Aorta (tissue), 5 donors: Measurements from ENCODE around the gene TAGLN2. TPM values are rescaled to one million over a fixed set of nuclear protein-coding genes. Genes with fewer than 3 reads are reported as not detected.
A peak's percentile ranks its signal among the peaks of the same experiment; 100 is the strongest.

ENCODE experiments used
- ATAC-seq: fragments of 200-7000 bp; cut with Tn5 transposase; one replicate; pipeline ENCODE4 v1.9.1; 2022; ENCODE audit warnings: moderate library complexity; ENCODE audit not compliant: low FRiP score
- DNase-seq, 2 donors: peaks; one replicate each; pipeline ENCODE4 v3.0.0-alpha.2; 2020
- H3K27ac ChIP-seq, 2 donors: one replicate each; pipeline ENCODE4 v1.5.1; 2013; ENCODE audit warnings: low read length in 2 of 2, mild to moderate bottlenecking in 2 of 2, moderate library complexity in 2 of 2, control low read depth in 1 of 2, inconsistent platforms in 1 of 2, low read depth in 1 of 2
- H3K27me3 ChIP-seq, 2 donors: one replicate each; pipeline ENCODE4 v1.6.1; 2013; ENCODE audit warnings: control low read depth in 1 of 2, low read length in 1 of 2, mild to moderate bottlenecking in 1 of 2, moderate library complexity in 1 of 2; ENCODE audit not compliant: insufficient read depth in 2 of 2, control insufficient read depth in 1 of 2
- H3K36me3 ChIP-seq, 2 donors: one replicate each; pipeline ENCODE4 v1.6.1; 2013; ENCODE audit warnings: control low read depth in 1 of 2, low read length in 1 of 2, mild to moderate bottlenecking in 1 of 2; ENCODE audit not compliant: insufficient read depth in 2 of 2, control insufficient read depth in 1 of 2
- H3K4me1 ChIP-seq, 2 donors: one replicate each; pipeline ENCODE4 v1.6.1; 2013; ENCODE audit warnings: low read length in 2 of 2, control low read depth in 1 of 2, mild to moderate bottlenecking in 1 of 2, moderate library complexity in 1 of 2; ENCODE audit not compliant: insufficient read depth in 2 of 2, control insufficient read depth in 1 of 2
- H3K4me3 ChIP-seq, 2 donors: one replicate each; pipeline ENCODE4 v1.5.1; 2013; ENCODE audit warnings: low read length in 2 of 2, control low read depth in 1 of 2, mild to moderate bottlenecking in 1 of 2
- H3K9me3 ChIP-seq: one replicate; pipeline ENCODE4 v1.6.1; 2013; ENCODE audit warnings: mild to moderate bottlenecking, low read length; ENCODE audit not compliant: control insufficient read depth
- WGBS, 2 donors: extraction: QIAGEN DNeasy Blood & Tissue Kit; methylation state at CpG; one replicate each; pipeline ENCODE4 v1.1.7; 2013; 5-methylcytosine and 5-hydroxymethylcytosine counted together
- intact Hi-C, 2 donors: fragments of 100-400 bp; cut with DNase I; formaldehyde crosslinking; loops; one replicate each; pipeline versions ENCODE4 v1.14.2 to v1.15.0; 2022
- long read RNA-seq, 2 donors: library from polyadenylated mRNA; unstranded; transcript quantifications; one replicate each; pipeline ENCODE4 v2.0.0, GENCODE V29; 2020 to 2021
- polyA plus RNA-seq, 2 donors: library from polyadenylated mRNA; stranded (reverse); fragments of 200-250 nt; gene quantifications; one replicate each; pipeline ENCODE4 v1.2.3, GENCODE V29; 2013
- total RNA-seq, 2 donors: library from RNA; stranded (reverse); fragmentation: NEBNext Ultra II Directional; extraction: Animal tissue kit (Norgen Biotek cat#: 25700); gene quantifications; one replicate each; pipeline ENCODE4 v1.2.1, GENCODE V29; 2021
- donor health status: healthy with polysubstance abuse.
- donor health status: Bipolar disorder and iron deficiency.
- donor health status: DM: no; HTN: no; CAD: no.
- donor health status: DM: no; HTN: no; CAD: no.
- donor health status: DM: yes; HTN: yes; CAD: no.

Gene TAGLN2
- total RNA-seq (100 to 1,000 TPM; 316 to 350 TPM), polyA plus RNA-seq (100 to 1,000 TPM; 349 to 383 TPM)
- long read RNA-seq, donor 1, transcript TAGLN2-203 (5 exons, 1,604 nt): major isoform, 881 of 984 reads
- long read RNA-seq, donor 1, transcript TAGLN2-201 (5 exons, 709 nt): minor isoform, 6 of 984 reads
- long read RNA-seq, donor 1, partial matches to known transcripts: 85 of 984 reads
- long read RNA-seq, donor 1, other reads (novel, unspliced or antisense): 11 of 984 reads
- long read RNA-seq, donor 2, transcript TAGLN2-203 (5 exons, 1,604 nt): major isoform, 99 of 130 reads
- long read RNA-seq, donor 2, partial matches to known transcripts: 10 of 130 reads
- long read RNA-seq, donor 2, other reads (novel, unspliced or antisense): 17 of 130 reads

- no peaks in the 10 kb centered on the region for H3K36me3 ChIP-seq
- H3K9me3 ChIP-seq: no peaks in the 10 kb centered on the region
- no peaks in the 10 kb centered on the region for H3K4me1 ChIP-seq
- H3K27ac ChIP-seq: peak within 1 kb of the TSS; percentile 88 to 95
- ATAC-seq (peak; percentile 88), DNase-seq (peak; percentile 96 to 98)
- peak within 1 kb of the TSS; percentile 66 to 86 for H3K4me3 ChIP-seq
- H3K27me3 ChIP-seq: no peaks in the 10 kb centered on the region
- intact Hi-C loops: loop anchor here in 1 of 2 donors (2.0 to 10.0 kb wide), 3 partner anchors 70 to 290 kb away; partner anchors contain the start of gene IGSF8
- 0% methylated on average over 58 of the region's 58 CpGs for WGBS, 2 donors
These were observed at the start of gene TAGLN2 for GRCh38 chr1:159924791-159925718. Gene TAGLN2, minus strand, starts transcription at chr1:159925507. Its CDS starts 4,998 bp downstream, at chr1:159920509.

- Histone ChIP-seq H3K27ac (no peak overlapping the region), H3K36me3 (no peaks in the 10 kb centered on the region), H3K9me3 (no peaks in the 10 kb centered on the region), H3K27me3 (no peaks in the 10 kb centered on the region), H3K4me3 (no peak overlapping the region), H3K4me1 (no peaks in the 10 kb centered on the region)
- 89 to 90% methylated on average over 7 of the region's 7 CpGs for WGBS, 2 donors
- ATAC-seq (no peak), DNase-seq (no peak)
- intact Hi-C loops: no loop called here
These were observed 49.2 kb upstream of the TAGLN2 start for GRCh38 chr1:159974350-159974965.

DNA sequence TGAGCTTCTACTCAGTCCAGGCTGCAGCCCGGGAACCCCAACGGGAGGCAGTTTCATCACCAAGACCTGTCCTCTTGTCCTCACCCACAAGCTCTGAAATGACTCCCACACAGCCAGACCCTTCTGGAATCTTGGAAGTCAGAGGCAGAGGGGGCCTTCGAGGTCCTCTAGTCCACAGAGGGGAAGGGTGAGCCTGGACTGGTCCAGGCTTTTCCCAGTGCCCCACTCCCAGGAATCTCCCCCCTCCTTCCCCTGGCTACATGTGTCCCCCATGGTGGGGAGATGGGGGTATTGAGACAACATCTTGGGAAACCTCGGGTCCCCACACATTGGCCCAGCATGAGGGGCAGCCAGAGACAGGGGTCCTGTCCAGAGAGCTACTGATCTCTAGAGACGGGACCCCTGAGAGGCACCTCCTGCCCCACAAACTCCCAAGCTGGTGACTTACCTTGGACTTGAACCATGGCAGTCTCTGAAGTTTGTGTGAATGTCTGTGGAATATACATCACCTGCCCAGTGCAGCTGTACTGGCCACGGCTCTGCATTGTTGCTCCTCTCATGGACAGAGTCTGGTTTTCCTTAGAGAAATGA, 48.1 kb upstream of the TAGLN2 start:
- Histone ChIP-seq H3K9me3 (no peaks in the 10 kb centered on the region), H3K4me3 (no peak overlapping the region), H3K27ac (no peak overlapping the region), H3K27me3 (peaks cover 0 to under 1% of the 10 kb centered on the region in 2 donors), H3K36me3 (no peaks in the 10 kb centered on the region), H3K4me1 (no peaks in the 10 kb centered on the region)
- ATAC-seq (no peak), DNase-seq (no peak)
- intact Hi-C loops: no loop called here
- WGBS, 2 donors: 80 to 89% methylated on average over 6 of the region's 6 CpGs

DNA sequence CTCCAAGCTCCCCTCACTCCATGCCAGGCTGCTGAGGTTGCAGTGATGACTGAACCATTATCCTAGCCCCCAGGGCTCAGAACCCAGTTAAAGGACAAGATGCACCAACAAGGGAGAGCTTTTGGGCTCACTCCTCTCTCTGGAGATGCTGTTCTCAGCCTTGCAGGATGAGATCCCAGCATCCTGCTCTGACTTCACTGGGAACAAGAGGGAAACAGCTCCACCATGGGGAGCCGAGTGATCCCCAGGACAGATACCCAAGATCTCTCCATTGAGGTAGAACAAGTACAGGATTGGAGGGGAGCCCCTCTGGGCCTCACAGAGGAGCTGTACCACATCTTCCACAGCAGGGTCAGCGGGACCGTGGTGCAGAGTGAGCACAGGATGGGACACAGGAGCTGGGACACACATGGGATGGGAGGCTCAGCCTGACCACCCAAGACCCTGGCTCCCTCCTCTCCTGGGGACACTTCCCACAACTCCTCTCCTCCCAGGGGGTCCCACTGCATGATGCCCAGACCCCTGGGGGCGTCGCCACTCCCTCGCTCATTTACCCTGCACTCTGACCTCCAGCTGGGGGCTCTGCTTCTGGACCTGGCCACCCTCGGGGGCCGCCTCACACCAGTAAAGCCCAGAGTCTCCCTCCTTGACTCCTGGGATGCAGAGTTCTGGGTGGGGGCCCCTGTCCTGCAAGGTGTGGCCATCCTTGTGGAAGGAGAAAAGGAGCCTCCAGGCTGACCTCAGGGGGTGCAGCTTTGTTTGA, 47.3 kb upstream of the TAGLN2 start:
- H3K4me3 ChIP-seq: no peak overlapping the region
- H3K27ac ChIP-seq: no peak overlapping the region
- H3K9me3 ChIP-seq: no peaks in the 10 kb centered on the region
- no peaks in the 10 kb centered on the region for H3K4me1 ChIP-seq
- ATAC-seq: peak; percentile 19
- H3K36me3 ChIP-seq: no peaks in the 10 kb centered on the region
- WGBS, 2 donors: 77 to 89% methylated on average over 6 to 8 of the region's 8 CpGs
- intact Hi-C loops: no loop called here
- DNase-seq: no peak
- H3K27me3 ChIP-seq: peaks cover 0 to 2% of the 10 kb centered on the region in 2 donors

DNA sequence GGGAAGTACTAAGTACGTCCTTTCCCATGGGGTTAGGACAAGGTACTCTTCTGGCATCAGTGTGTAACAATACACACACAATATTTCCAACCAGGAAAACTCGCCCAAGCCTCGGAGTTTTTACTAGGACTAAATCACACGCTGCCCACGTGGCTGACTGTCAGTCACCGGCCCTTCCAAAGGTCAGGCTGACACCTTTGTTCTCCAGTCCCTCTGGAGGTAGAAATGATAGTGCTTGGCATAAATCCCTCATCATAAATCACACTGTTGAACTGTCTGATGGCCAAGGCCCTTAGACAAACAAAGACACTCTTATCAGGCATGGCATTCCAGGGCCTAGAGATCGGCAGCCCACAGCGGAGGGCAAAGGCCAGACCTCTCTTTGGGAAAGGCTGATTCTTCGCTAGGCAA, 45.6 kb upstream of the TAGLN2 start:
- H3K4me1 ChIP-seq: no peaks in the 10 kb centered on the region
- ATAC-seq (no peak), DNase-seq (no peak)
- H3K9me3 ChIP-seq: no peaks in the 10 kb centered on the region
- 51 to 52% methylated on average over 9 of the region's 9 CpGs for WGBS, 2 donors
- intact Hi-C loops: no loop called here
- no peak overlapping the region for H3K27ac ChIP-seq
- peaks cover 0 to 2% of the 10 kb centered on the region in 2 donors for H3K27me3 ChIP-seq
- no peak overlapping the region for H3K4me3 ChIP-seq
- no peaks in the 10 kb centered on the region for H3K36me3 ChIP-seq

DNA sequence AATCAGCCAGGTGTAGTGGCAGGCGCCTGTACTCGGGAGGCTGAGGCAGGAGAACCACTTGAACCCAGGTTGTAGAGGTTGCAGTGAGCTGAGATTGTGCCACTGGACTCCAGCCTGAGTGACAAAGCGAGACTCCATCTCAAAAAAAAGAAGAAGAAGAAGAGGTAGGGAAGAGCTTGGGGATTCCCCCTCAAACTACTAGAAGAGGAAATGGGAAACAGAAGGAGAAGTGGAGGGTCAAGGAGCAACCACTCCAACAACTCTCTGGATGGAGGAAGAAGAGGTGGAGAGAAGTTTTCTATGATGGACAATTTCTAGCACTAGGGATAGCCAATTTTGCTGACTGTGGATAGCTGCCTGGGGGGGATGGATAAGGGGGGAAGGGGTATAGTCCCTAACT, 43.6 kb upstream of the TAGLN2 start:
- no peaks in the 10 kb centered on the region for H3K9me3 ChIP-seq
- intact Hi-C loops: no loop called here
- H3K36me3 ChIP-seq: no peaks in the 10 kb centered on the region
- ATAC-seq (no peak), DNase-seq (no peak)
- no peak overlapping the region for H3K4me3 ChIP-seq
- H3K27me3 ChIP-seq: peaks cover 0 to 2% of the 10 kb centered on the region in 2 donors
- H3K4me1 ChIP-seq: no peaks in the 10 kb centered on the region
- H3K27ac ChIP-seq: no peak overlapping the region
- WGBS, 2 donors: 91 to 92% methylated on average over 3 of the region's 3 CpGs

DNA sequence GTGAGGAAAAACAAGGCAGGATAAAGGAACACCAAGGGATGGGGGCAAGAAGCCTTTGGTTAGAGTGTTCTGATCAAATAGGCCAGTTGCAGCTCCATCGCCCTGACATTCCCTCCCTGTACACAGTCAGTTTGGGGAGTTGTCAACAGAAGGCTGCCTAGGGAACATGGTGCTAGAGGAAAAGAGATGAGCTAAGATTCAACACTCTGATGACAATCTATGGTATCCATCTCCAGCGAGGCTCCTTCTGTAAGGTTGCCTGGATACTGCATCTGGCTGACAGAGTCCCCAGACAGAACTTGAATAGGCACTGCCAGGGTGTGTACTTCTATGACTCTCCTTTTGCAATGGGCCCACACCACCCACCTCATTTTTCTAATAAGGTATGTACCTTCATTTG, 40.0 kb upstream of the TAGLN2 start:
- intact Hi-C loops: no loop called here
- no peaks in the 10 kb centered on the region for H3K36me3 ChIP-seq
- no peak overlapping the region for H3K27ac ChIP-seq
- no peak for ATAC-seq
- H3K4me1 ChIP-seq: no peaks in the 10 kb centered on the region
- 87 to 89% methylated on average over 2 of the region's 2 CpGs for WGBS, 2 donors
- H3K27me3 ChIP-seq: peaks cover 0 to 2% of the 10 kb centered on the region in 2 donors
- no peaks in the 10 kb centered on the region for H3K9me3 ChIP-seq
- no peak for DNase-seq
- no peak overlapping the region for H3K4me3 ChIP-seq

DNA sequence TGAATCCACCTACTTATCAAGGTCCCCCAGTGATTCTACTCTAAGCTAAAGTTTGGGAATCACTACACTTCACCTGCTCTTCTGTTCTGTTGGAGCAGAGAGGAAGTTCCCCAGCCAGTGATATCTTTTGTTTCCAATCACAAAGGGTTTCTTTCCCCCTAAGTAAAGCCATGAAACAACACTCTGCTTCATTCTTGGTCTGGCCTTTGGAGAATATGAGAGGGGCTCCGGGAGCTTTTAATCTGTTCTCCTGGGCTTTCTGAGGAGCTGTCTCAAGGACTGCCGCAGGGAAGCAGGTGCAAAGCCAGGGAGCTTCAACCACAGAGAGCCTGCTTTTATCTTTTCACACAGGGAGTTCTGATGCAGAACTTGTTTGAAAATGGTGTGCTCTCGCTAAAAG, 38.8 kb upstream of the TAGLN2 start:
- H3K4me1 ChIP-seq: no peaks in the 10 kb centered on the region
- no peak overlapping the region for H3K4me3 ChIP-seq
- no peak overlapping the region for H3K27ac ChIP-seq
- 72 to 77% methylated on average over 3 of the region's 3 CpGs for WGBS, 2 donors
- DNase-seq: no peak
- H3K9me3 ChIP-seq: no peaks in the 10 kb centered on the region
- H3K27me3 ChIP-seq: peaks cover 0 to 2% of the 10 kb centered on the region in 2 donors
- intact Hi-C loops: no loop called here
- no peak for ATAC-seq
- H3K36me3 ChIP-seq: no peaks in the 10 kb centered on the region
